Transverse colon (tissue), 4 donors: ENCODE results near the gene HIPK2. TPM values are rescaled to one million over a fixed set of nuclear protein-coding genes. Genes with fewer than 3 reads are reported as not detected.

Source experiments
- DNase-seq: peaks from one replicate; pipeline ENCODE4 v3.0.0-alpha.2; 2019
- H3K27ac ChIP-seq, 4 donors: fragments of 200-600 bp; sonication (generic); 2 replicates each; pipeline ENCODE4 v1.5.1; 2016 to 2018; ENCODE audit warnings: inconsistent platforms in 4 of 4
- H3K27me3 ChIP-seq: fragments of 200-600 bp; sonication (generic); 2 replicates; pipeline ENCODE4 v1.5.1; 2017; ENCODE audit warnings: inconsistent platforms
- H3K36me3 ChIP-seq, 4 donors: fragments of 200-600 bp; sonication (generic); 2 replicates each; pipeline ENCODE4 v1.5.1; 2017 to 2019; ENCODE audit warnings: inconsistent platforms in 4 of 4
- H3K4me1 ChIP-seq, 4 donors: fragments of 200-600 bp; sonication (generic); 2 replicates each; pipeline ENCODE4 v1.5.1; 2017 to 2020; ENCODE audit warnings: inconsistent platforms in 4 of 4
- H3K4me3 ChIP-seq, 4 donors: fragments of 200-600 bp; sonication (generic); 1 replicate in 1 of 4; 2 replicates in 3 of 4; pipeline versions ENCODE4 v1.5.1 to v1.6.1; 2017 to 2019; ENCODE audit warnings: inconsistent platforms in 4 of 4
- H3K9me3 ChIP-seq, 2 donors: fragments of 200-600 bp; sonication (generic); 2 replicates each; pipeline ENCODE4 v1.5.1; 2017 to 2019; ENCODE audit warnings: inconsistent platforms in 2 of 2
- CTCF ChIP-seq, 5 experiments: fragments of 200-600 bp in 3 of 5; fragments of 450-650 bp in 2 of 5; sonication (generic) in 3 of 5; IDR thresholded peaks; 1 replicate in 2 of 5; 2 replicates in 3 of 5; pipeline ENCODE4 v1.5.1; 2016 to 2017; ENCODE audit warnings: antibody characterized with exemption in 5 of 5, inconsistent platforms in 3 of 5, mild to moderate bottlenecking in 2 of 5, moderate library complexity in 1 of 5
- EP300 ChIP-seq: sonication (generic); formaldehyde crosslinking; IDR thresholded peaks from one replicate; pipeline ENCODE4 v1.6.1; 2017; ENCODE audit warnings: antibody characterized with exemption, low read depth
- POLR2A ChIP-seq: fragments of 450-650 bp; IDR thresholded peaks from one replicate; pipeline ENCODE4 v1.6.1; 2016; ENCODE audit warnings: antibody characterized with exemption, mild to moderate bottlenecking, moderate library complexity
- POLR2AphosphoS5 ChIP-seq, 3 donors: sonication (generic); formaldehyde crosslinking; IDR thresholded peaks; one replicate each; pipeline ENCODE4 v1.6.1; 2016; ENCODE audit warnings: antibody characterized with exemption in 3 of 3
- WGBS, 2 donors: methylation state at CpG; one replicate each; pipeline ENCODE4 v1.1.5; 2018; ENCODE audit warnings: low coverage in 1 of 2; 5-methylcytosine and 5-hydroxymethylcytosine counted together
- in situ Hi-C, 4 donors: fragments of 200-750 bp; cut with MboI; loops; one replicate each; pipeline versions ENCODE4 v1.15.0 to v1.15.1; 2017; ENCODE audit warnings: low sequenced_read_pairs in 3 of 4, low pct_ligation_motif_present in 1 of 4, low pct_unique_long_range_greater_than_20kb in 1 of 4
- intact Hi-C: fragments of 100-400 bp; cut with DNase I; formaldehyde crosslinking; loops from one replicate; pipeline ENCODE4 v1.15.1; 2023; ENCODE audit warnings: low total_unique reads
- total RNA-seq, 4 donors: library from RNA; depleted of rRNA; stranded (reverse); fragments of >200 nt; gene quantifications; one replicate each; pipeline ENCODE4 v1.1.0, GENCODE V29; 2016

The HIPK2 gene
- total RNA-seq, 4 donors from 2014 or later: 27.3 to 40.3 (median 33.6) TPM

- peak overlapping the region; percentile 23 to 49 (median 34) for H3K27ac ChIP-seq
- H3K27me3 ChIP-seq: no peaks in the 10 kb centered on the region
- TF ChIP-seq CTCF (IDR thresholded peaks at IDR 0.05) (no peak), POLR2A (no peak), POLR2AphosphoS5 (IDR thresholded peaks at IDR 0.05) (no peak), EP300 (no peak)
- DNase-seq: peak; percentile 6
- no peak overlapping the region for H3K4me3 ChIP-seq
- in situ Hi-C loops: no loop called here
- intact Hi-C loops: loop anchor here (10.0 kb wide), 1 partner anchor 73 kb away; the partner anchor contains the start of gene HIPK2
- no peaks in the 10 kb centered on the region for H3K9me3 ChIP-seq
- 89% methylated on average over 12 of the region's 12 CpGs; no CpG with 5 or more reads in 1 of the 2 donors for WGBS, 2 donors
- no peaks in the 10 kb centered on the region for H3K36me3 ChIP-seq
- H3K4me1 ChIP-seq: peaks cover 4 to 24% (median 8%) of the 10 kb centered on the region in 4 donors
These were observed 75.9 kb downstream of the HIPK2 start for GRCh38 chr7:139701908-139702307.

GRCh38 chr7:139700505-139701235 is 77.1 kb downstream of the HIPK2 start:
- no peak for TF ChIP-seq POLR2AphosphoS5 (IDR thresholded peaks at IDR 0.05)
- TF ChIP-seq CTCF (IDR thresholded peaks at IDR 0.05): no peak
- TF ChIP-seq POLR2A: no peak
- TF ChIP-seq EP300: no peak
- Histone ChIP-seq H3K9me3 (no peaks in the 10 kb centered on the region), H3K4me1 (peaks cover 4 to 33% (median 13%) of the 10 kb centered on the region in 4 donors), H3K27me3 (no peaks in the 10 kb centered on the region), H3K4me3 (no peak overlapping the region), H3K36me3 (no peaks in the 10 kb centered on the region), H3K27ac (no peak overlapping the region)
- in situ Hi-C loops (no loop called here), intact Hi-C loops (loop anchor here (10.0 kb wide), 1 partner anchor 74 kb away; the partner anchor contains the start of gene HIPK2)
- 76 to 88% methylated on average over 15 to 16 of the region's 16 CpGs for WGBS, 2 donors
- DNase-seq: no peak

GRCh38 chr7:139699640-139700504 is 77.9 kb downstream of the HIPK2 start:
- no peak overlapping the region for H3K27ac ChIP-seq
- TF ChIP-seq POLR2AphosphoS5 (IDR thresholded peaks at IDR 0.05) (no peak), POLR2A (no peak), EP300 (no peak), CTCF (IDR thresholded peaks at IDR 0.05) (no peak)
- H3K4me3 ChIP-seq: no peak overlapping the region
- 58 to 91% methylated on average over 3 to 18 of the region's 18 CpGs for WGBS, 2 donors
- H3K4me1 ChIP-seq: peaks cover 4 to 33% (median 13%) of the 10 kb centered on the region in 4 donors
- DNase-seq: no peak
- in situ Hi-C loops (no loop called here), intact Hi-C loops (loop anchor here (10.0 kb wide), 1 partner anchor 75 kb away; the partner anchor contains the start of gene HIPK2)
- no peaks in the 10 kb centered on the region for H3K27me3 ChIP-seq
- H3K36me3 ChIP-seq: no peaks in the 10 kb centered on the region
- no peaks in the 10 kb centered on the region for H3K9me3 ChIP-seq

GRCh38 chr7:139698844-139699243 is 79.0 kb downstream of the HIPK2 start:
- H3K36me3 ChIP-seq: no peaks in the 10 kb centered on the region
- no peaks in the 10 kb centered on the region for H3K9me3 ChIP-seq
- peaks cover 4 to 33% (median 13%) of the 10 kb centered on the region in 4 donors for H3K4me1 ChIP-seq
- no peak overlapping the region for H3K4me3 ChIP-seq
- in situ Hi-C loops: no loop called here
- H3K27ac ChIP-seq: peak overlapping the region in 2 of 4 donors; percentile 14 to 37
- H3K27me3 ChIP-seq: no peaks in the 10 kb centered on the region
- 79 to 100% methylated on average over 3 to 13 of the region's 13 CpGs for WGBS, 2 donors
- no peak for DNase-seq
- no peak for TF ChIP-seq POLR2A
- TF ChIP-seq CTCF (IDR thresholded peaks at IDR 0.05): no peak
- no peak for TF ChIP-seq POLR2AphosphoS5 (IDR thresholded peaks at IDR 0.05)
- TF ChIP-seq EP300: no peak
- intact Hi-C loops: no loop called here
